ENCODE data around the gene IRF9.

DNA sequence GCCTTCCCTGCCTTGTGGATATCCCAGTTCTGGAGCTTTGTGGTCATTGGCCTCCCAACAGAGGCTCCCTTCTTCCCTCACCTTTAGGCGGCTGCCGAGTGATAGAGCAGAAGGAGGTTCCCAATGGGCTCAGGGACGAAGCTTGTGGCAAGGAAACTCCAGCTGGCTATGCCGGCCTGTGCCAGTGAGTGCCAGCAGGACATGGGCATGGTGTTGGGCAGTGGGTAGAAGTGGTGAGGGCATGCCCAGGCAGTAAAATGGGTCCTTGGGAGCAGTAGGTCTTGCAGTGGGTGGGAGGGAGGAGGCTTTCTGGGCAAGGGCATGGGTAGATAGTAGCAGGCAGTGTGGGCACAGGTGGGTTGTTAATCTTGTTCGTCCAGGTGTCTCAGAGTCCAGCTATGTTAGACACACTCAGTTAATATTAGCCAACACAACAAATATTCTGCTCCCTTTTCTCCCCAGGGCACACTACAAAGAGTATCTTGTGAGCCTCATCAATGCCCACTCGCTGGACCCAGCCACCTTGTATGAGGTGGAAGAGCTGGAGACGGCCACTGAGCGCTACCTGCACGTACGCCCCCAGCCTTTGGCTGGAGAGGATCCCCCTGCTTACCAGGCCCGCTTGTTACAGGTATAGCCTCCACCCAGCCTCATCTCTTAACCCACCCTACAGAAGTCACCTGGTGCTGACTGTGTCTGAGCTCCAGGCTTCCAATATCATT, 1.1 kb upstream of the IRF9 start:
- TF ChIP-seq, protein P1, sequence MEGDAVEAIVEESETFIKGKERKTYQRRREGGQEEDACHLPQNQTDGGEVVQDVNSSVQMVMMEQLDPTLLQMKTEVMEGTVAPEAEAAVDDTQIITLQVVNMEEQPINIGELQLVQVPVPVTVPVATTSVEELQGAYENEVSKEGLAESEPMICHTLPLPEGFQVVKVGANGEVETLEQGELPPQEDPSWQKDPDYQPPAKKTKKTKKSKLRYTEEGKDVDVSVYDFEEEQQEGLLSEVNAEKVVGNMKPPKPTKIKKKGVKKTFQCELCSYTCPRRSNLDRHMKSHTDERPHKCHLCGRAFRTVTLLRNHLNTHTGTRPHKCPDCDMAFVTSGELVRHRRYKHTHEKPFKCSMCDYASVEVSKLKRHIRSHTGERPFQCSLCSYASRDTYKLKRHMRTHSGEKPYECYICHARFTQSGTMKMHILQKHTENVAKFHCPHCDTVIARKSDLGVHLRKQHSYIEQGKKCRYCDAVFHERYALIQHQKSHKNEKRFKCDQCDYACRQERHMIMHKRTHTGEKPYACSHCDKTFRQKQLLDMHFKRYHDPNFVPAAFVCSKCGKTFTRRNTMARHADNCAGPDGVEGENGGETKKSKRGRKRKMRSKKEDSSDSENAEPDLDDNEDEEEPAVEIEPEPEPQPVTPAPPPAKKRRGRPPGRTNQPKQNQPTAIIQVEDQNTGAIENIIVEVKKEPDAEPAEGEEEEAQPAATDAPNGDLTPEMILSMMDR (IDR thresholded peaks at IDR 0.05): no peak
- no peak for TF ChIP-seq EP300 (IDR thresholded peaks at IDR 0.05)

Data from tibial nerve (tissue), 4 donors.